GM21528 (cell line): Measurements from ENCODE around the gene DHODH.
"Not testable (repeated sequence)": the region's sequence is repeated elsewhere in the genome, so short reads cannot be mapped to it uniquely, and the experiment has no call there.

Source experiments
- ATAC-seq: cut with Tn5 transposase; IDR thresholded peaks from one replicate; pipeline ENCODE4 v1.9.1; 2021; ENCODE audit warnings: mild to moderate bottlenecking, moderate library complexity; ENCODE audit not compliant: unreplicated experiment, low FRiP score

The DHODH gene

GRCh38 chr16:72050769-72051464 is 42.4 kb downstream of the DHODH start:
- ATAC-seq = no peak

- ATAC-seq = no peak
Observed at GRCh38 chr16:72051818-72052217, 43.3 kb downstream of the DHODH start.

- ATAC-seq = not testable (repeated sequence)
Observed at GRCh38 chr16:72054254-72054847, 45.8 kb downstream of the DHODH start, which contains the start of gene HP. Gene HP (plus strand): TSS chr16:72054505. CDS start chr16:72054653, 148 bp downstream.

DNA sequence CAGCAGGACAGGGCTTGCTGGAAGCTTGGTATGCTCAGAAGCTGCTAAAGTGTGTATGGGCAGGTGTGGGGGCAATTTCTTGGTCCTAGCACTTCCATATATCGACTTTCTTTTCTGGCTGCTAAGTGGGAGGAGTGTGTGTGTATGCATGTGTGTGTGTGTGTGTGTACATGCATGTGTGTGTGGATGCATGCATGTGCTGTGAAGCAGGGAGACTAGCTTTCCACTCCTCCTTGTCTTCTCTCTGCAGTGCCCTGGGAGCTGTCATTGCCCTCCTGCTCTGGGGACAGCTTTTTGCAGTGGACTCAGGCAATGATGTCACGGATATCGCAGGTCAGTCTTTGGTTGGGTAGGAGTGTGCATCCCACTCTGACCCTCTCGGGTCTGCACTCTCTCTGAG is 47.4 kb downstream of the DHODH start:
- no peak for ATAC-seq

- ATAC-seq = not testable (repeated sequence)
Observed at GRCh38 chr16:72057313-72057712, 48.8 kb downstream of the DHODH start.

- not testable (repeated sequence) for ATAC-seq
Observed at GRCh38 chr16:72059060-72059459, 50.5 kb downstream of the DHODH start.

GRCh38 chr16:72060405-72060804 is 51.9 kb downstream of the DHODH start:
- no peak for ATAC-seq

GRCh38 chr16:72061564-72061963 is 53.0 kb downstream of the DHODH start:
- ATAC-seq = no peak

DNA sequence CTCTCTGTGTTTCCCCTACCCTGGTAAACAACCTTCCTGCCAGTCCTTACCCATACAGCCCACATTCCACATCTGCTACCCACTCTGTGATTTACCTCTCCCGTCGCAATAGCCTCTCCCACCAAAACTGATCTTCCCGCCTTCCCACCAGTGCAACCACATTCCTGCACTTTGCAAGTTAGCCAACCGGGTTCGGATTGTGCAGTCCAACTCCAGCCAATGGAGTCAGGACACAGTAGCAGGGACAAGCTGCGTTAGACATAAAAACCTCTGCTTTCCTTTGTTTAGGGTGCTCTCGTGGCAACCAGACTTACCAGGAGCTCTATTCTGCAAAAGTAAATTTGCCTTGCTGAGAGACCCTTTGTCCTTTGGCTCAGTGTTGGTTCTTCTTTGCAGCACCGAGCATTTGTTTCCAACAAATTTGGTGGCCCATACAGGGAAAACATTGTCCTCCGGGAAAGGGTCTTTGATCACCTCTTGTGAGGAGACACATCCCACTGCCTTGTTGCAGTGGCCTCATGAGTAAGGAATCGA is 55.9 kb downstream of the DHODH start:
- no peak for ATAC-seq

GRCh38 chr16:72066747-72067146 is 58.2 kb downstream of the DHODH start:
- no peak for ATAC-seq

DNA sequence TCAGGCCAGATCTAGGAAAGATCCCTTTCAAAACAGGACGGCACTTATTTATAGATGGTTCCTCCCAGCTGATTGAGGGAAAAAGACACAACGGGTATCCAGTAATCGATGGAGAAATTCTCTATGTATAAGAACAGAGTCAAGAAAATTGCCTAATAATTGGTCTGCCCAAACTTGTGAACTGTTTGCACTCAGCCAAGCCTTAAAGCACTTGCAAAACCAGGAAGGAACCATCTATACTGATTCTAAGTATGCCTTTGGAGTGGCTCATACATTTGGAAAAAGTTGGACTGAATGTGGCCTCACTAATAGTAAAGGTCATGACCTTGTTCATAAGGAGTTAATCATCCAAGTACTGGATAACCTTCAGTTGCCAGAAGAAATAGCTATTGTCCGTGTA is 60.4 kb downstream of the DHODH start:
- no peak for ATAC-seq

DNA sequence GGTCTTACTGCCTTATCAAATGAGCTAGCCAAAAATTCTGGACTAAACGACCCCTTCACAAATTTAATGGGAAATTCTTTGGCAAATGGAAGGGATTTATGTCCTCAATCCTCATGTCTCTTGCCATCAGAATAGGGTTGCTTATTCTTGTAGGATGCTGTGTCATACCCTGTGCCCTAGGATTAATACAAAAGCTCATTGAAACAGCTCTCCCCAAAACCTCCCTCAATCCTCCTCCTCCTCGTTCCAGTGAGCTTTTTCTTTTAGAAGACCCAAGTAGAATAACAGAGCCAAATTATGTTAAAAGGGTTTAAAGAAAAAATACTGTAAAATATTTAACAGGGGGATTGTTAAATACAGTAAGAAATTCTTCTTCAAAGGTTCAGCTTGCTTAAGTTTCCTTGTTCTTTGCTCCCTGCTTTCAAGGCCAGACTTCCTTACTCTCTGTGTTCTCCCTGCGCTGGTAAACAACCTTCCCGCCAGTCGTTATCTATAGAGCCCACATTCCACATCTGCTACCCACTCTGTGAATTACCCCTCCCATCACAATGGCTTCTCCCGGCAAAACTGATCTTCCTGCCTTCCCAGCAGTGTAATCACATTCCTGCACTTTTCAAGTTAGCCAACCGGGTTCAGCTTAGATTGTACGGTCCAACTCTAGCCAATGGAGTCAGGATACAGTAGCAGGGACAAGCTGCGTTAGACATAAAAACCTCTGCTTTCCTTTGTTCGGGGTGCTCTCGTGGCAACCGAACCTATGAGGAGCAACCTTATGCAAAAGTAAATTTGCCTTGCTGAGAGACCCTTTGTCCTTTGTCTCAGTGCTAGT is 64.2 kb downstream of the DHODH start:
- no peak for ATAC-seq

DNA sequence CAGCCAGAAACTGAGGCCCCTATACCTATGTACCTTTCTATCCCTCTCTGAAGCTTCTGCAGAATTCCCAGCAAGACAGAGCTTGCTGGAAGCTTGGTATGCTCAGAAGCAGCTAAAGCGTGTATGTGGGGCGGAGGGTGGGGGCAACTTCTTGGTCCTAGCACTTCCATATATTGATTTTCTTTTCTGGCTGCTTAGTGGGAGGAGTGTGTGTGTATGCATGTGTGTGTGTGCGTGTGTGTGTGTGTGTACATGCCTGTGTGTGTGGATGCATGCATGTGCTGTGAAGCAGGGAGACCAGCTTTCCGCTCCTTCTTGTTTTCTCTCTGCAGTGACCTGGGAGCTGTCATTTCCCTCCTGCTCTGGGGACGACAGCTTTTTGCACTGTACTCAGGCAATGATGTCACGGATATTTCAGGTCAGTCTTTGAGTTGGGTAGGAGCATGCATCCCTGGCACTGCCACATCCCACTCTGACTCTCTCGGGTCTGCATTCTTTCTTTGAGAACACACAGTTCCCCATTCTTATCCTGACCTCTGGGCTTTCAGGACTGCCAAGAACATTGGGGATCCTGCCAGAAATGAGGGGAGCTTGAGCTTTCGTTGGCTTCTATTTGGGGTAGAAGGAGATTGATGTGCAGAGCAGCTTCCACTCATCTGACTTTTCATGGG is 65.2 kb downstream of the DHODH start:
- ATAC-seq = no peak

DNA sequence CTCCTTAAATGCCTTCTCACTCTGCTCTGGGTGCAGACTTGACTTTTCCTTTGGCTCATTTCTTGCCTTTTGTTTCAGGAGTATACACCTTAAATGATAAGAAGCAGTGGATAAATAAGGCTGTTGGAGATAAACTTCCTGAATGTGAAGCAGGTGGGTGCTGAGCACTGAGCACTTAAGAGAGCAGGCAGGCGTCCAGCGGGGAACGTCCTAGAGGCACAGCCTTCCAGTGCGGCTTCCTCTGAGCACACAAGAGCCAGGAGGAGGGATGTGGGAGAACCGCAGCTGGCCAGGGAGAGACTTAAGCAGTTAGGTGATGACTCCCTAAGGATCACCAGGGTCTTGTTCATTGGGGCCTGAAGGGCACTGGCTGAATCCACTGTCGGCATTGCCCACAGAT is 66.5 kb downstream of the DHODH start:
- not testable (repeated sequence) for ATAC-seq
